SK-N-SH (cell line): Measurements from ENCODE around the gene ARID1B. TPM values are rescaled to one million over a fixed set of nuclear protein-coding genes. Genes with fewer than 3 reads are reported as not detected.

Source experiments
- CTCF ChIA-PET: fragments of 300-600, 350-600 bp; formaldehyde crosslinking; extraction: SDS; loops from one replicate; lab custom pipeline; 2021; lab: Yijun Ruan, JAX
- POLR2A ChIA-PET: fragments of 350-600 bp; sonication (Branson Sonifier 250); formaldehyde crosslinking; extraction: SDS; loops from one replicate; lab custom pipeline; 2020; ENCODE audit warnings: antibody characterized with exemption, inconsistent platforms; lab: Yijun Ruan, JAX
- DNase-seq: peaks from one replicate; pipeline ENCODE4 v3.0.0; 2012
- H2AFZ ChIP-seq: fragments of 200-600 bp; sonication (generic); 2 replicates; pipeline ENCODE4 v1.8.1; 2016; ENCODE audit warnings: antibody characterized with exemption, mild to moderate bottlenecking, low read depth
- H3F3A ChIP-seq: fragments of 200-600 bp; sonication (generic); replicated peaks from 2 replicates; pipeline ENCODE3; 2016; ENCODE audit warnings: antibody characterized with exemption, mild to moderate bottlenecking; ENCODE audit not compliant: insufficient read depth
- H3K27ac ChIP-seq, 2 experiments: fragments of 200-500 bp in 1 of 2; fragments of 200-600 bp in 1 of 2; sonication (Bioruptor generic) in 1 of 2; sonication (generic), shearing (Covaris generic) in 1 of 2; 2 replicates each; pipeline versions ENCODE4 v1.5.1 to v1.6.1; 2014 to 2016; ENCODE audit warnings: low read depth in 2 of 2, inconsistent platforms in 1 of 2, low read length in 1 of 2, mild to moderate bottlenecking in 1 of 2, mixed read lengths in 1 of 2
- H3K27me3 ChIP-seq: fragments of 200-600 bp; sonication (generic), shearing (Covaris generic); 2 replicates; pipeline ENCODE4 v1.6.1; 2016; ENCODE audit warnings: mixed run types; ENCODE audit not compliant: insufficient read depth
- H3K36me3 ChIP-seq, 2 experiments: fragments of 200-500 bp in 1 of 2; fragments of 200-600 bp in 1 of 2; sonication (Bioruptor generic) in 1 of 2; sonication (generic) in 1 of 2; replicated peaks in 1 of 2; 2 replicates each; pipeline versions ENCODE3 to v1.5.1; 2014 to 2016; ENCODE audit warnings: low read length in 1 of 2, mild to moderate bottlenecking in 1 of 2; ENCODE audit not compliant: insufficient read depth in 2 of 2, control insufficient read depth in 1 of 2
- H3K4me1 ChIP-seq, 2 experiments: fragments of 200-500 bp in 1 of 2; fragments of 200-600 bp in 1 of 2; sonication (Bioruptor generic) in 1 of 2; sonication (generic), shearing (Covaris generic) in 1 of 2; 2 replicates each; pipeline versions ENCODE4 v1.5.1 to v1.6.1; 2014 to 2016; ENCODE audit warnings: low read depth in 1 of 2, low read length in 1 of 2, mixed run types in 1 of 2; ENCODE audit not compliant: insufficient read depth in 2 of 2, control insufficient read depth in 1 of 2
- H3K4me2 ChIP-seq: fragments of 200-600 bp; sonication (generic), shearing (Covaris generic); 2 replicates; pipeline ENCODE4 v1.6.1; 2017; ENCODE audit warnings: mixed run types
- H3K4me3 ChIP-seq, 2 experiments: fragments of 200-500 bp in 1 of 2; fragments of 200-600 bp in 1 of 2; sonication (Bioruptor generic) in 1 of 2; sonication (generic), shearing (Covaris generic) in 1 of 2; 2 replicates each; pipeline versions ENCODE4 v1.5.1 to v1.8.1; 2014 to 2016; ENCODE audit warnings: low read depth in 2 of 2, inconsistent platforms in 1 of 2, low read length in 1 of 2, mild to moderate bottlenecking in 1 of 2, mixed read lengths in 1 of 2, moderate library complexity in 1 of 2
- H3K79me2 ChIP-seq: fragments of 200-600 bp; sonication (generic); 2 replicates; pipeline ENCODE4 v1.8.1; 2017; ENCODE audit warnings: mild to moderate bottlenecking; ENCODE audit not compliant: insufficient read depth
- H3K9ac ChIP-seq: fragments of 200-600 bp; sonication (generic); 2 replicates; pipeline ENCODE4 v1.6.1; 2017; ENCODE audit warnings: mixed run types
- H3K9me2 ChIP-seq: fragments of 200-600 bp; sonication (generic); 2 replicates; pipeline ENCODE4 v1.6.1; 2017; ENCODE audit warnings: mixed run types
- H3K9me3 ChIP-seq: fragments of 200-600 bp; sonication (generic); 2 replicates; pipeline ENCODE4 v1.6.1; 2017; ENCODE audit warnings: mixed run types, mild to moderate bottlenecking, moderate library complexity
- H4K20me1 ChIP-seq: fragments of 200-600 bp; sonication (generic); 2 replicates; pipeline ENCODE4 v1.6.1; 2017; ENCODE audit warnings: mild to moderate bottlenecking, mixed run types; ENCODE audit not compliant: insufficient read depth
- CHD2 ChIP-seq: fragments of 150-350 bp; IDR thresholded peaks from 2 replicates; pipeline ENCODE4 v1.6.1; 2018; ENCODE audit warnings: low read length; ENCODE audit not compliant: partially characterized antibody
- EP300 ChIP-seq, 2 experiments: IDR thresholded peaks; 2 replicates each; pipeline versions ENCODE4 v1.4.0 to v1.6.1; 2012; ENCODE audit warnings: borderline replicate concordance in 1 of 2, low read depth in 1 of 2, low read length in 1 of 2
- EZH2phosphoT487 ChIP-seq: fragments of 200-600 bp; sonication (generic); IDR thresholded peaks from 2 replicates; pipeline ENCODE4 v1.6.1; 2017; ENCODE audit warnings: low read depth, mixed run types, mild to moderate bottlenecking, antibody characterized with exemption, moderate library complexity, borderline replicate concordance
- FOSL2 ChIP-seq: IDR thresholded peaks from 2 replicates; pipeline ENCODE4 v1.4.0; 2012; ENCODE audit warnings: low read depth, mild to moderate bottlenecking, moderate library complexity, borderline replicate concordance
- FOXJ3 ChIP-seq: sonication (generic); formaldehyde crosslinking; IDR thresholded peaks from 2 replicates; pipeline ENCODE4 v1.5.1; 2020; ENCODE audit warnings: mild to moderate bottlenecking, missing genetic modification reagents
- GABPA ChIP-seq: IDR thresholded peaks from 2 replicates; pipeline ENCODE4 v1.4.0; 2012; ENCODE audit warnings: low read depth, mild to moderate bottlenecking
- JUND ChIP-seq: IDR thresholded peaks from 2 replicates; pipeline ENCODE4 v1.4.0; 2012
- MAX ChIP-seq: IDR thresholded peaks from 2 replicates; pipeline ENCODE4 v1.4.0; 2012; ENCODE audit warnings: low read depth
- MXI1 ChIP-seq: IDR thresholded peaks from 2 replicates; pipeline ENCODE4 v1.6.1; 2012; ENCODE audit warnings: mild to moderate bottlenecking, low read depth, low read length, improper control_type of control experiment
- NRF1 ChIP-seq: IDR thresholded peaks from 2 replicates; pipeline ENCODE4 v1.6.1; 2012; ENCODE audit warnings: low read depth, mild to moderate bottlenecking, low read length
- PBX3 ChIP-seq: IDR thresholded peaks from 2 replicates; pipeline ENCODE4; 2012
- RAD21 ChIP-seq: IDR thresholded peaks from 2 replicates; pipeline ENCODE4 v1.6.1; 2012; ENCODE audit warnings: mild to moderate bottlenecking, low read length
- RFX5 ChIP-seq: IDR thresholded peaks from 2 replicates; pipeline ENCODE4 v1.6.1; 2012; ENCODE audit warnings: mild to moderate bottlenecking, improper control_type of control experiment, low read length
- SIN3A ChIP-seq: IDR thresholded peaks from 2 replicates; pipeline ENCODE4 v1.6.1; 2012; ENCODE audit warnings: low read depth, mild to moderate bottlenecking, low read length, moderate library complexity, borderline replicate concordance
- SMC3 ChIP-seq: IDR thresholded peaks from 2 replicates; pipeline ENCODE4 v1.6.1; 2012; ENCODE audit warnings: low read depth, low read length, improper control_type of control experiment
- TCF12 ChIP-seq: IDR thresholded peaks from 2 replicates; pipeline ENCODE4 v1.4.0; 2012
- TEAD4 ChIP-seq: IDR thresholded peaks from 2 replicates; pipeline ENCODE4 v1.4.0; 2012; ENCODE audit warnings: mild to moderate bottlenecking, borderline replicate concordance; ENCODE audit not compliant: insufficient read depth
- USF1 ChIP-seq: IDR thresholded peaks from 2 replicates; pipeline ENCODE4 v1.4.0; 2012; ENCODE audit warnings: low read depth, borderline replicate concordance
- YY1 ChIP-seq: IDR thresholded peaks from 2 replicates; pipeline ENCODE4 v1.4.0; 2012; ENCODE audit warnings: low read depth, mild to moderate bottlenecking
- WGBS: methylation state at CpG from one replicate; pipeline ENCODE4 v1.1.6; 2017; ENCODE audit warnings: low lambda C conversion rate; 5-methylcytosine and 5-hydroxymethylcytosine counted together
- polyA plus RNA-seq, 3 experiments: library from polyadenylated mRNA; depleted of rRNA; stranded (reverse); fragments of >200 nt; gene quantifications; 2 replicates each; pipeline ENCODE4 v1.2.3, GENCODE V29; 2012
- TF ChIP-seq, protein P1 (sequence below): fragments of 200-600 bp; sonication (generic); IDR thresholded peaks from 2 replicates; pipeline ENCODE4 v1.6.1; 2017; ENCODE audit warnings: antibody characterized with exemption, mild to moderate bottlenecking, moderate library complexity

The ARID1B gene
- polyA plus RNA-seq, 1 of the 3 experiments (the other 2 are of a cell fraction): 13.6 TPM

GRCh38 chr6:157144859-157145568 lies 367.8 kb downstream of the ARID1B start:
- H3K27ac ChIP-seq: peak overlapping the region; percentile 88 to 94
- H4K20me1 ChIP-seq: peaks cover 5% of the 10 kb centered on the region; the same call in 1 of the 2 replicates
- H3K9ac ChIP-seq: peak overlapping the region; percentile 38; the same call in 1 of the 2 replicates
- no peak overlapping the region for H3K4me3 ChIP-seq
- peaks cover 46% of the 10 kb centered on the region for H3F3A ChIP-seq
- H3K9me2 ChIP-seq: no peaks in the 10 kb centered on the region
- H3K79me2 ChIP-seq: peaks cover 4% of the 10 kb centered on the region; the same call in 1 of the 2 replicates
- peaks cover 36 to 61% of the 10 kb centered on the region in 2 experiments for H3K4me1 ChIP-seq
- H2AFZ ChIP-seq: no peak overlapping the region
- DNase-seq: no peak
- CTCF ChIA-PET: interaction anchor here (0.9 to 3.4 kb wide), 6 partner anchors 40 to 170 kb away, joined by 3 to 15 read pairs (median 4); no protein-coding TSS in a partner anchor
- H3K36me3 ChIP-seq: peaks cover 9 to 14% of the 10 kb centered on the region in 2 experiments
- WGBS: 92% methylated on average over 19 of the region's 19 CpGs
- no peaks in the 10 kb centered on the region for H3K27me3 ChIP-seq
- no peak for TF ChIP-seq NRF1
- no peak for TF ChIP-seq TEAD4
- no peak for TF ChIP-seq RFX5
- no peak for TF ChIP-seq GABPA
- TF ChIP-seq YY1: no peak
- TF ChIP-seq MXI1: no peak
- TF ChIP-seq, protein P1, sequence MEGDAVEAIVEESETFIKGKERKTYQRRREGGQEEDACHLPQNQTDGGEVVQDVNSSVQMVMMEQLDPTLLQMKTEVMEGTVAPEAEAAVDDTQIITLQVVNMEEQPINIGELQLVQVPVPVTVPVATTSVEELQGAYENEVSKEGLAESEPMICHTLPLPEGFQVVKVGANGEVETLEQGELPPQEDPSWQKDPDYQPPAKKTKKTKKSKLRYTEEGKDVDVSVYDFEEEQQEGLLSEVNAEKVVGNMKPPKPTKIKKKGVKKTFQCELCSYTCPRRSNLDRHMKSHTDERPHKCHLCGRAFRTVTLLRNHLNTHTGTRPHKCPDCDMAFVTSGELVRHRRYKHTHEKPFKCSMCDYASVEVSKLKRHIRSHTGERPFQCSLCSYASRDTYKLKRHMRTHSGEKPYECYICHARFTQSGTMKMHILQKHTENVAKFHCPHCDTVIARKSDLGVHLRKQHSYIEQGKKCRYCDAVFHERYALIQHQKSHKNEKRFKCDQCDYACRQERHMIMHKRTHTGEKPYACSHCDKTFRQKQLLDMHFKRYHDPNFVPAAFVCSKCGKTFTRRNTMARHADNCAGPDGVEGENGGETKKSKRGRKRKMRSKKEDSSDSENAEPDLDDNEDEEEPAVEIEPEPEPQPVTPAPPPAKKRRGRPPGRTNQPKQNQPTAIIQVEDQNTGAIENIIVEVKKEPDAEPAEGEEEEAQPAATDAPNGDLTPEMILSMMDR: no peak
- TF ChIP-seq FOXJ3: no peak
- TF ChIP-seq PBX3: no peak
- no peak for TF ChIP-seq RAD21
- TF ChIP-seq TCF12: no peak
- no peak for TF ChIP-seq CHD2
- TF ChIP-seq, all 33 proteins: peak for 0
- peak overlapping the region; percentile 72; the same call in 1 of the 2 replicates for H3K4me2 ChIP-seq
- no peaks in the 10 kb centered on the region for H3K9me3 ChIP-seq
- POLR2A ChIA-PET: interaction anchor here (0.7 kb wide), 1 partner anchor 107 kb away, joined by 3 read pairs; no protein-coding TSS in a partner anchor

GRCh38 chr6:157145656-157146285 lies 368.6 kb downstream of the ARID1B start:
- Histone ChIP-seq H3K79me2 (peaks cover 7% of the 10 kb centered on the region), H2AFZ (no peak overlapping the region), H3K4me3 (no peak overlapping the region), H3F3A (peaks cover 48% of the 10 kb centered on the region), H4K20me1 (peaks cover 5% of the 10 kb centered on the region; the same call in 1 of the 2 replicates), H3K9me2 (no peaks in the 10 kb centered on the region), H3K9me3 (no peaks in the 10 kb centered on the region), H3K36me3 (peaks cover 9 to 12% of the 10 kb centered on the region in 2 experiments), H3K4me2 (no peak overlapping the region), H3K4me1 (peaks cover 40 to 69% of the 10 kb centered on the region in 2 experiments), H3K9ac (no peak overlapping the region), H3K27me3 (no peaks in the 10 kb centered on the region), H3K27ac (0 out of 4 replicates have a peak overlapping the region, but pooled peaks of 1 of the 2 experiments have one; percentile 28)
- CTCF ChIA-PET: interaction anchor here (1.1 to 3.4 kb wide), 4 partner anchors 38 to 111 kb away, joined by 3 to 15 read pairs (median 5); no protein-coding TSS in a partner anchor
- DNase-seq: no peak
- POLR2A ChIA-PET: no interaction called here
- 87% methylated on average over 6 of the region's 6 CpGs for WGBS
- TF ChIP-seq RAD21: no peak
- no peak for TF ChIP-seq PBX3
- TF ChIP-seq EZH2phosphoT487: no peak
- no peak for TF ChIP-seq TEAD4
- TF ChIP-seq SIN3A: no peak
- TF ChIP-seq CHD2: no peak
- TF ChIP-seq RFX5: no peak
- TF ChIP-seq SMC3: no peak
- TF ChIP-seq MAX: no peak
- no peak for TF ChIP-seq FOSL2
- no peak for TF ChIP-seq JUND
- TF ChIP-seq TCF12: no peak
- no peak for TF ChIP-seq EP300 (IDR thresholded peaks at IDR 0.05; ENCODE audit: borderline replicate concordance in 1 of 2, low read depth in 1 of 2, low read length in 1 of 2)
- TF ChIP-seq MXI1: no peak
- no peak for TF ChIP-seq USF1
